Cerebellar nuclear complex (tissue), 1 donor: ENCODE measurements around the gene RFTN1.
"Not testable (repeated sequence)": the region's sequence is repeated elsewhere in the genome, so short reads cannot be mapped to it uniquely, and the experiment has no call there.

Experiments used
- DNase-seq, 2 experiments: peaks; one replicate each; lab custom pipeline; 2025; lab: John Stamatoyannopoulos, UW

RFTN1 gene

GRCh38 chr3:16329036-16329825, 184.3 kb downstream of the RFTN1 start:
- DNase-seq: no peak

- no peak for DNase-seq
Observed at GRCh38 chr3:16328124-16328523, 185.4 kb downstream of the RFTN1 start.

- DNase-seq: no peak
Observed at GRCh38 chr3:16326724-16327349, 186.7 kb downstream of the RFTN1 start.

- no peak for DNase-seq
Observed at GRCh38 chr3:16325850-16326249, 187.6 kb downstream of the RFTN1 start.

- DNase-seq: no peak
Observed at GRCh38 chr3:16323737-16324136, 189.8 kb downstream of the RFTN1 start.

GRCh38 chr3:16322189-16322588, 191.3 kb downstream of the RFTN1 start:
- DNase-seq: peak; percentile 74 to 91

GRCh38 chr3:16320711-16321110, 192.8 kb downstream of the RFTN1 start:
- DNase-seq: no peak

GRCh38 chr3:16319723-16320122, 193.8 kb downstream of the RFTN1 start:
- no peak for DNase-seq

- DNase-seq: no peak
Observed at GRCh38 chr3:16319307-16319706, 194.2 kb downstream of the RFTN1 start.

- no peak for DNase-seq
Observed at GRCh38 chr3:16318176-16318575, 195.3 kb downstream of the RFTN1 start.

- DNase-seq: no peak
Observed at GRCh38 chr3:16317561-16317945, 195.9 kb downstream of the RFTN1 start.

- no peak for DNase-seq
Observed at GRCh38 chr3:16316847-16317560, 196.5 kb downstream of the RFTN1 start.

- DNase-seq: no peak
Observed at GRCh38 chr3:16316396-16316795, 197.1 kb downstream of the RFTN1 start.

GRCh38 chr3:16315623-16316022, 197.9 kb downstream of the RFTN1 start:
- DNase-seq: no peak

GRCh38 chr3:16313886-16314645, 199.4 kb downstream of the RFTN1 start:
- DNase-seq: no peak

- no peak for DNase-seq
Observed at GRCh38 chr3:16311960-16312451, 201.5 kb downstream of the RFTN1 start.

- DNase-seq: not testable (repeated sequence)
Observed at GRCh38 chr3:16310486-16310885, 203.0 kb downstream of the RFTN1 start.

GRCh38 chr3:16309558-16309957, 203.9 kb downstream of the RFTN1 start:
- DNase-seq: no peak

- no peak for DNase-seq
Observed at GRCh38 chr3:16308727-16309126, 204.8 kb downstream of the RFTN1 start.

- DNase-seq: no peak
Observed at GRCh38 chr3:16307832-16308531, 205.5 kb downstream of the RFTN1 start.

- DNase-seq: no peak
Observed at GRCh38 chr3:16305111-16305541, 208.4 kb downstream of the RFTN1 start.
